ENCODE data around the gene SLC43A3.

SLC43A3 gene

GRCh38 chr11:57426439-57426928 is 437 bp downstream of the SLC43A3 start:
- DNase-seq: no peak

- no peak for DNase-seq
Observed at GRCh38 chr11:57425565-57426438, 1.1 kb downstream of the SLC43A3 start.

GRCh38 chr11:57424792-57425564 is 1.9 kb downstream of the SLC43A3 start:
- no peak for DNase-seq

GRCh38 chr11:57424137-57424791 is 2.7 kb downstream of the SLC43A3 start:
- no peak for DNase-seq

- DNase-seq: no peak
Observed at GRCh38 chr11:57422669-57423068, 4.3 kb downstream of the SLC43A3 start.

GRCh38 chr11:57421805-57422204 is 5.1 kb downstream of the SLC43A3 start:
- no peak for DNase-seq

- no peak for DNase-seq
Observed at GRCh38 chr11:57421066-57421465, 5.9 kb downstream of the SLC43A3 start.

- DNase-seq: no peak
Observed at GRCh38 chr11:57419146-57419545, 7.8 kb downstream of the SLC43A3 start.

- DNase-seq: no peak
Observed at GRCh38 chr11:57418131-57418530, 8.8 kb downstream of the SLC43A3 start.

GRCh38 chr11:57417056-57417455 is 9.9 kb downstream of the SLC43A3 start:
- DNase-seq: no peak

GRCh38 chr11:57416436-57416835 is 10.5 kb downstream of the SLC43A3 start:
- no peak for DNase-seq

GRCh38 chr11:57414612-57415212 is 12.2 kb downstream of the SLC43A3 start:
- no peak for DNase-seq

- DNase-seq: no peak
Observed at GRCh38 chr11:57413681-57414080, 13.2 kb downstream of the SLC43A3 start.

GRCh38 chr11:57410287-57410686 is 16.6 kb downstream of the SLC43A3 start:
- no peak for DNase-seq

GRCh38 chr11:57409321-57410100 is 17.4 kb downstream of the SLC43A3 start:
- DNase-seq: no peak

- DNase-seq: no peak
Observed at GRCh38 chr11:57408771-57409170, 18.1 kb downstream of the SLC43A3 start.

- no peak for DNase-seq
Observed at GRCh38 chr11:57407941-57408475, 18.9 kb downstream of the SLC43A3 start.

GRCh38 chr11:57407010-57407920 is 19.7 kb downstream of the SLC43A3 start:
- DNase-seq: no peak

GRCh38 chr11:57406337-57406904 is 20.5 kb downstream of the SLC43A3 start:
- DNase-seq: no peak

GRCh38 chr11:57405271-57405860 is 21.6 kb downstream of the SLC43A3 start:
- DNase-seq: no peak
